Measurements from ENCODE around the gene ZNF609.

- TF ChIP-seq, protein P1, sequence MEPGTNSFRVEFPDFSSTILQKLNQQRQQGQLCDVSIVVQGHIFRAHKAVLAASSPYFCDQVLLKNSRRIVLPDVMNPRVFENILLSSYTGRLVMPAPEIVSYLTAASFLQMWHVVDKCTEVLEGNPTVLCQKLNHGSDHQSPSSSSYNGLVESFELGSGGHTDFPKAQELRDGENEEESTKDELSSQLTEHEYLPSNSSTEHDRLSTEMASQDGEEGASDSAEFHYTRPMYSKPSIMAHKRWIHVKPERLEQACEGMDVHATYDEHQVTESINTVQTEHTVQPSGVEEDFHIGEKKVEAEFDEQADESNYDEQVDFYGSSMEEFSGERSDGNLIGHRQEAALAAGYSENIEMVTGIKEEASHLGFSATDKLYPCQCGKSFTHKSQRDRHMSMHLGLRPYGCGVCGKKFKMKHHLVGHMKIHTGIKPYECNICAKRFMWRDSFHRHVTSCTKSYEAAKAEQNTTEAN (CRISPR knock-in tag; conservative IDR thresholded peaks at IDR 0.05): no peak
- no peak for TF ChIP-seq SP1 (IDR thresholded peaks at IDR 0.05)
- no peak for TF ChIP-seq SP1 (CRISPR knock-in tag; IDR thresholded peaks at IDR 0.05)
- TF ChIP-seq, protein P2, sequence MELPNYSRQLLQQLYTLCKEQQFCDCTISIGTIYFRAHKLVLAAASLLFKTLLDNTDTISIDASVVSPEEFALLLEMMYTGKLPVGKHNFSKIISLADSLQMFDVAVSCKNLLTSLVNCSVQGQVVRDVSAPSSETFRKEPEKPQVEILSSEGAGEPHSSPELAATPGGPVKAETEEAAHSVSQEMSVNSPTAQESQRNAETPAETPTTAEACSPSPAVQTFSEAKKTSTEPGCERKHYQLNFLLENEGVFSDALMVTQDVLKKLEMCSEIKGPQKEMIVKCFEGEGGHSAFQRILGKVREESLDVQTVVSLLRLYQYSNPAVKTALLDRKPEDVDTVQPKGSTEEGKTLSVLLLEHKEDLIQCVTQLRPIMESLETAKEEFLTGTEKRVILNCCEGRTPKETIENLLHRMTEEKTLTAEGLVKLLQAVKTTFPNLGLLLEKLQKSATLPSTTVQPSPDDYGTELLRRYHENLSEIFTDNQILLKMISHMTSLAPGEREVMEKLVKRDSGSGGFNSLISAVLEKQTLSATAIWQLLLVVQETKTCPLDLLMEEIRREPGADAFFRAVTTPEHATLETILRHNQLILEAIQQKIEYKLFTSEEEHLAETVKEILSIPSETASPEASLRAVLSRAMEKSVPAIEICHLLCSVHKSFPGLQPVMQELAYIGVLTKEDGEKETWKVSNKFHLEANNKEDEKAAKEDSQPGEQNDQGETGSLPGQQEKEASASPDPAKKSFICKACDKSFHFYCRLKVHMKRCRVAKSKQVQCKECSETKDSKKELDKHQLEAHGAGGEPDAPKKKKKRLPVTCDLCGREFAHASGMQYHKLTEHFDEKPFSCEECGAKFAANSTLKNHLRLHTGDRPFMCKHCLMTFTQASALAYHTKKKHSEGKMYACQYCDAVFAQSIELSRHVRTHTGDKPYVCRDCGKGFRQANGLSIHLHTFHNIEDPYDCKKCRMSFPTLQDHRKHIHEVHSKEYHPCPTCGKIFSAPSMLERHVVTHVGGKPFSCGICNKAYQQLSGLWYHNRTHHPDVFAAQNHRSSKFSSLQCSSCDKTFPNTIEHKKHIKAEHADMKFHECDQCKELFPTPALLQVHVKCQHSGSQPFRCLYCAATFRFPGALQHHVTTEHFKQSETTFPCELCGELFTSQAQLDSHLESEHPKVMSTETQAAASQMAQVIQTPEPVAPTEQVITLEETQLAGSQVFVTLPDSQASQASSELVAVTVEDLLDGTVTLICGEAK (IDR thresholded peaks at IDR 0.05): no peak
- TF ChIP-seq, protein P2 (CRISPR knock-in tag; IDR thresholded peaks at IDR 0.05): no peak
- no peak for TF ChIP-seq ZNF547 (CRISPR knock-in tag; IDR thresholded peaks at IDR 0.05)
- TF ChIP-seq ZNF33A (CRISPR knock-in tag; IDR thresholded peaks at IDR 0.05; ENCODE audit: borderline replicate concordance): no peak
- no peak for TF ChIP-seq POLR2AphosphoS5 (IDR thresholded peaks at IDR 0.05; ENCODE audit: low read depth, low read length)
- TF ChIP-seq CEBPB (IDR thresholded peaks at IDR 0.05; ENCODE audit: borderline replicate concordance, low read depth, low read length): no peak
- TF ChIP-seq, protein P3, sequence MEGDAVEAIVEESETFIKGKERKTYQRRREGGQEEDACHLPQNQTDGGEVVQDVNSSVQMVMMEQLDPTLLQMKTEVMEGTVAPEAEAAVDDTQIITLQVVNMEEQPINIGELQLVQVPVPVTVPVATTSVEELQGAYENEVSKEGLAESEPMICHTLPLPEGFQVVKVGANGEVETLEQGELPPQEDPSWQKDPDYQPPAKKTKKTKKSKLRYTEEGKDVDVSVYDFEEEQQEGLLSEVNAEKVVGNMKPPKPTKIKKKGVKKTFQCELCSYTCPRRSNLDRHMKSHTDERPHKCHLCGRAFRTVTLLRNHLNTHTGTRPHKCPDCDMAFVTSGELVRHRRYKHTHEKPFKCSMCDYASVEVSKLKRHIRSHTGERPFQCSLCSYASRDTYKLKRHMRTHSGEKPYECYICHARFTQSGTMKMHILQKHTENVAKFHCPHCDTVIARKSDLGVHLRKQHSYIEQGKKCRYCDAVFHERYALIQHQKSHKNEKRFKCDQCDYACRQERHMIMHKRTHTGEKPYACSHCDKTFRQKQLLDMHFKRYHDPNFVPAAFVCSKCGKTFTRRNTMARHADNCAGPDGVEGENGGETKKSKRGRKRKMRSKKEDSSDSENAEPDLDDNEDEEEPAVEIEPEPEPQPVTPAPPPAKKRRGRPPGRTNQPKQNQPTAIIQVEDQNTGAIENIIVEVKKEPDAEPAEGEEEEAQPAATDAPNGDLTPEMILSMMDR (CRISPR knock-in tag; IDR thresholded peaks at IDR 0.05): no peak
- no peak for TF ChIP-seq ZBTB3 (CRISPR knock-in tag; IDR thresholded peaks at IDR 0.05; ENCODE audit: borderline replicate concordance, low read depth)
- no peak for TF ChIP-seq YY1 (IDR thresholded peaks at IDR 0.05; ENCODE audit: insufficient read depth, insufficient replicate concordance, low read depth, low read length)
These were observed 20.5 kb downstream of the ZNF609 start for GRCh38 chr15:64480891-64481290.
